Tibial nerve (tissue), 3 donors: Measurements from ENCODE around the gene GABRB2.

Experiments
- CTCF ChIP-seq, 5 experiments: fragments of 200-600 bp in 3 of 5; fragments of 450-650 bp in 2 of 5; sonication (generic) in 3 of 5; IDR thresholded peaks; one replicate each; pipeline ENCODE4 v1.5.1; 2016 to 2019; ENCODE audit warnings: antibody characterized with exemption in 5 of 5, mild to moderate bottlenecking in 3 of 5, moderate library complexity in 2 of 5
- POLR2A ChIP-seq, 2 donors: fragments of 450-650 bp; IDR thresholded peaks; one replicate each; pipeline ENCODE4 v1.6.1; 2017; ENCODE audit warnings: antibody characterized with exemption in 2 of 2, mild to moderate bottlenecking in 2 of 2, moderate library complexity in 2 of 2

GRCh38 chr5:161265006-161265405 lies 281.5 kb downstream of the GABRB2 start:
- TF ChIP-seq CTCF (IDR thresholded peaks at IDR 0.05) (no peak), POLR2A (IDR thresholded peaks at IDR 0.05) (no peak)
